NOMO-1 treated with DMSO at 0.1 percent for 48 hours (cell line): Measurements from ENCODE around the gene NFIL3.
A peak's percentile ranks its signal among the peaks of the same experiment; 100 is the strongest.
"Not testable (repeated sequence)": the region's sequence is repeated elsewhere in the genome, so short reads cannot be mapped to it uniquely, and the experiment has no call there.

Source experiments
- DNase-seq: peaks from one replicate; lab custom pipeline; 2025; ENCODE audit not compliant: unreplicated experiment; lab: John Stamatoyannopoulos, UW

The NFIL3 gene

GRCh38 chr9:91423785-91424402 lies at the start of gene NFIL3:
NFIL3 (minus strand) TSS chr9:91423832; CDS start chr9:91410734, 13,098 bp downstream.
- peak; percentile 45 for DNase-seq

- DNase-seq: not testable (repeated sequence)
Observed at GRCh38 chr9:91471524-91471923, 47.9 kb upstream of the NFIL3 start.

GRCh38 chr9:91465420-91465819 lies 41.8 kb upstream of the NFIL3 start:
- no peak for DNase-seq

- no peak for DNase-seq
Observed at GRCh38 chr9:91458906-91459305, 35.3 kb upstream of the NFIL3 start.

- DNase-seq: no peak
Observed at GRCh38 chr9:91452844-91453243, 29.2 kb upstream of the NFIL3 start.

GRCh38 chr9:91451431-91452270 lies 28.0 kb upstream of the NFIL3 start:
- DNase-seq: no peak

- DNase-seq: no peak
Observed at GRCh38 chr9:91445135-91445534, 21.5 kb upstream of the NFIL3 start.

GRCh38 chr9:91443994-91444392 lies 20.4 kb upstream of the NFIL3 start:
- DNase-seq: no peak

GRCh38 chr9:91443321-91443993 lies 19.8 kb upstream of the NFIL3 start:
- no peak for DNase-seq

GRCh38 chr9:91436841-91437240 lies 13.2 kb upstream of the NFIL3 start:
- DNase-seq: no peak

- DNase-seq: no peak
Observed at GRCh38 chr9:91433180-91433579, 9.5 kb upstream of the NFIL3 start.

- DNase-seq: no peak
Observed at GRCh38 chr9:91431485-91431884, 7.9 kb upstream of the NFIL3 start.

GRCh38 chr9:91429501-91429900 lies 5.9 kb upstream of the NFIL3 start:
- DNase-seq: no peak

- DNase-seq: peak; percentile 29
Observed at GRCh38 chr9:91428927-91429351, 5.3 kb upstream of the NFIL3 start.

GRCh38 chr9:91428436-91428835 lies 4.8 kb upstream of the NFIL3 start:
- DNase-seq: no peak

GRCh38 chr9:91427873-91428272 lies 4.2 kb upstream of the NFIL3 start:
- no peak for DNase-seq

- DNase-seq: peak; percentile 27
Observed at GRCh38 chr9:91426123-91426745, 2.6 kb upstream of the NFIL3 start.

- no peak for DNase-seq
Observed at GRCh38 chr9:91425271-91425670, 1.6 kb upstream of the NFIL3 start.

GRCh38 chr9:91424403-91425176 lies 958 bp upstream of the NFIL3 start:
- DNase-seq: peak; percentile 41
